NCI-H1436 (cell line): ENCODE results near the gene RBM47.

Source experiments
- DNase-seq: peaks from one replicate; lab custom pipeline; 2025; lab: John Stamatoyannopoulos, UW

The RBM47 gene

GRCh38 chr4:40623707-40624106 is 6.0 kb downstream of the RBM47 start:
- DNase-seq = no peak

- DNase-seq = no peak
These were observed 6.8 kb downstream of the RBM47 start for GRCh38 chr4:40622913-40623312.

GRCh38 chr4:40621592-40622512 is 7.8 kb downstream of the RBM47 start:
- peak; percentile 33 for DNase-seq

DNA sequence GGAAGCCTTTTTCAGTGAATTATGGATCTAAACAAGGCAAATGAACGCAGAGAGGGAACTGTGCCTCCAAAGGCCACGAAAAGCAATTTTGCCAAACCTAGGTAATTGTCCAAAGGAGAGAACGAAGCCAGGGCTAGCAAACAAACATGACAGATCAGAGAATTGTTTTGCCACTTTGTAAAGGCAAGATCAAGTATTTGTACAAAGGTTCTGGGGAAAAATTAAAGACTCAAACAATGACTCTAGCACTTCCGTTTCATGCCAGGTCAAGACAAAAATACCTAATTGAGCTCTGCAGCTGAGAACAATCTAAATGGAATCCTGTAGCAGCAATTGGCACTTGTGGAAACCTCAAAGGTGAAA is 8.5 kb downstream of the RBM47 start:
- DNase-seq = peak; percentile 47

GRCh38 chr4:40619600-40619999 is 10.1 kb downstream of the RBM47 start:
- DNase-seq = no peak

GRCh38 chr4:40617872-40618271 is 11.8 kb downstream of the RBM47 start:
- DNase-seq = no peak

- DNase-seq = no peak
These were observed 15.6 kb downstream of the RBM47 start for GRCh38 chr4:40614031-40614430.

DNA sequence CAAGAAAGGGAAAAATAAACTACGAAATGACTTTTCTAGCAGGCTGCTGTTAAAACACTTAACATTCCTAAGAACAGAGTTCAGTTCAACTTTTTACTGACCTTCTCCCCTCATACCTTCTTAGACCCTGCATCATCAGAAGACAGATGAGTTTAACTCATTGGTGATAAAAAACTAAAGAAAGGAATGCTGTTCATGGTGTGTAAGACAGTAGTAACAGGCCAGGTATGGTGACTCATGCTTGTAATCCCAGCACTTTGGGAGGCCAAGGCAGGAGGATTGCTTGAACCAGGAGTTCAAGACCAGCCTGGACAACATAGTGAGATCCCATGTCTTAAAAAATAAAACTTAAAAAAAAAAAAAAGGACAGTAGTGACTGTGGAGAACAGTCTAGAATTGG is 16.2 kb downstream of the RBM47 start:
- DNase-seq = no peak

GRCh38 chr4:40612831-40613230 is 16.8 kb downstream of the RBM47 start:
- DNase-seq = no peak

DNA sequence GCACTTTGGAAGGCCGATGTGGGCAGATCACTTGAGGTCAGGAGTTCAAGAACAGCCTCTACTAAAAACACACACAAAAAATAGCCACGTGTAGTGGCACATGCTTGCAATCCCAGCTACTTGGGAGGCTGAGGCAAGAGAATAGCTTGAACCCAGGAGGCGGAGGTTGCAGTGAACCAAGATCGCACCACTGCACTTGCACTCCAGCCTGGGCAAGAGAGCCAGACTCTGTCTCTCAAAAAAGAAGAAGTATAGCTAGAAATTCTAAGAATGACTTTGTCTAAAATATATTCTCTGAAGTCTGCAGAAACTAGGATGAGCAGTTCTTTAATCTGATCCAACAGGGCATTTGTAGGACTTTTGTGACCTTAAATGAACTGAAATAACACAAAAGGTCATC is 17.4 kb downstream of the RBM47 start:
- no peak for DNase-seq

DNA sequence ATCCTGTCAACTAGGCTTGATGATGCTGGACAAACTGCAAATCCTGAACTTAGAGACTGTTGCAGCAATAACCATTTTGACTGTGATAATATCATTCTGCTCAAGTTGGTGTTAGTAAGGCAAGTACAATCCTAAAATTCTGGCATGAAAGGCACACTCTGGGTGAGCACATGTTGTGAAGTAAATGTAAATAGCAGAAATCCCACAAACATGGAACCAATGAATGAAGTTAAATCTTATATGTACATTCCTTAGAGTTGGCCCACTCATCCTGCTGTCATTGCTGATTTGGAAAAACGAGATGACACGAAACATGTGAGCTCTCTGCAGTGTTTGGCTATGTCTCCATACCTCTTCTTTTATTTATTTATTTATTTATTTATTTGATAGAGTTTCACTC is 21.0 kb downstream of the RBM47 start:
- DNase-seq = no peak

DNA sequence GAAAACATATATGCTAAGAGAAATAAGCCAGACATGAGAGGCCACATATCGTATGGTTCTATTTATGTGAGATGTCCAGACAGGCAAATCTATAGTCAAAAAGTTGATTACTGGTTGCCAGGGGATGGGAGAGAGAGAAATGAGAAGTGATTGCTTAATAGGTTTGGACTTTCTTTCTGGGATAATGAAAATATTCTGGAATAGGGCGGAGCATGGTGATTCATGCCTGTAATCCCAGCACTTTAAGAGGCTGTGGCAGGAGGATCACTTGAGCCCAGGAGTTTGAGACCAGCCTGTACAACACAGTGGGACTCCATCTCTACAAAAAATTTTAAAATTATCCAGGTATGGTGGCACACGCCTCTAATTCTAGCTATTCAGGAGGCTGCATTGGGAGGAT is 22.4 kb downstream of the RBM47 start:
- no peak for DNase-seq

DNA sequence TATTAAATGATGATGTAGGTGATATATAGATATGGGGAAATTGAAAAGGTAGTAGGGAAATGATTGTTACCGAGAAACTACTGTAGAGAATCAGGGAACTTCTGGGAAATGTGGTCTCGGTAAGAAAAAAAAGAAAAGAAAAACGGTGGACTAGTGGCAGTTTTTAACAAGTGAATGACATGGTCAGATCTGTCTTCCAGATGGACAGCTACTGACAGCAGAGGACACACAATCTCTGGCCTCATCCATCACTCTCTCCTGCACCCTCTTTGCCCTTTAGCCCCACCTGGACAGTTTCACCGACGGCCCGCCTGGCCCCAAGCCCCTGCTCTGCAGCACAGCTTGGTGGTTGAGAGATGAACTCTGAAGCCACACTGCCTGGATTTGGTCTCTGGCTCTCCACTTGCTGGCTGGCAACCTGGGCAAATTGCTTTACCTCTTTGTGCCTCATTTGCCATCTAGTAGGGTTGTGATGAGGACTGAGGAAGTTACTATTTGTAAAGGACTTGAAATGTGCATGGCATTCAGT is 23.4 kb downstream of the RBM47 start:
- DNase-seq = no peak

DNA sequence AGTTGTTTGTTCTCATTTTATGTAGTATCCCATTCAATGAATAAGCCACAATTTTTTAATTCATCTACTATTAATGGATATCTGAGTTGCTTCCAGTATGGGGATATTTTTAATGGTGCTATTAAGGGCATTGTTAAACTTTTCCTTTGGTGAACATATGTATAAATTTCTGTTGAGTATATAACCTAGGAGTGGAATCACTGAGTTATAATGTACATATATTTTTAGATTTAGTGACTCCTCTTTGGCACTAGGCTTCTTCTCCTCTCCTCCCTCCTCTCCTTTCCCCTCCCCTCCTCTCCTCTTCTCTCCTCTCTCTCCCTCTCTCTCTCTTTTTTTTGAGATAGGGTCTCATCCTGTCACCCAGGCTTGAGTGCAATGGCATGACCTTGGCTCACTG is 26.4 kb downstream of the RBM47 start:
- no peak for DNase-seq

DNA sequence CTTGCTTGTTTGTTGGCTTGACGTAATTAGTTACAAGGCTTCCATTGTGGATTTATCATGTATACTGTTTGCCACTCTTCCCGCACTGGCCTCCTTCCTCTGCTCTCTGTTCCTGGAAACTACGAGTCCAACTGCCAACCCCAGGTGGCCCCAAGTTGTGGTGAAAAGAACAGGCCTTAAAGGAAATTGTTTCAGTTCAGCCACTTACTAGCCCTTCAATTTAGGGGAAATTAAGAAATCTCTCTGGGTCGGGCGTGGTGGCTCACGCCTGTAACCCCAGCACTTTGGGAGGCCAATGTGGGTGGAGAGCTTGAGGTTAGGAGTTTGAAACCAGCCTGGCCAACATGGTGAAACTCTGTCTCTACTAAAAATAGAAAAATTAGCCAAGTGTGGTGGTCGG is 28.0 kb downstream of the RBM47 start:
- DNase-seq = no peak

DNA sequence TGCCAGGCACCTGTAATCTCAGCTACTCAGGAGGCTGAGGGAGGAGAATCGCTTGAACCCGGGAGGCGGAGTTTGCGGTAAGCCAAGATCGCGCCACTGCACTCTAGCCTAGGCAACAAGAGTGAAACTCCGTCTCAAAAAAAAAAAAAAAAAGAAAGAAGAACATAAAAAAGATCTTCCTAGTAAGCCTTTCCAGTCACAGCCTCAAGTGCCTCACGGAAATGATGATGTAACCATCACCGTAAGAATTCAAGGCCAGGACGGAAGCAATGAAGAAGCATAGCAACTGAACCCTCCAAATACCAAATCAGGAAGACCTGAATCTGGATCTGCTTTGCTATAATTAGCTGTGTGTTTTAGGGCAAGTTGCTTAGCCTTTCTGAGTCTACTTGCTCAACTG is 28.8 kb downstream of the RBM47 start:
- no peak for DNase-seq

GRCh38 chr4:40599431-40599830 is 30.2 kb downstream of the RBM47 start:
- no peak for DNase-seq

DNA sequence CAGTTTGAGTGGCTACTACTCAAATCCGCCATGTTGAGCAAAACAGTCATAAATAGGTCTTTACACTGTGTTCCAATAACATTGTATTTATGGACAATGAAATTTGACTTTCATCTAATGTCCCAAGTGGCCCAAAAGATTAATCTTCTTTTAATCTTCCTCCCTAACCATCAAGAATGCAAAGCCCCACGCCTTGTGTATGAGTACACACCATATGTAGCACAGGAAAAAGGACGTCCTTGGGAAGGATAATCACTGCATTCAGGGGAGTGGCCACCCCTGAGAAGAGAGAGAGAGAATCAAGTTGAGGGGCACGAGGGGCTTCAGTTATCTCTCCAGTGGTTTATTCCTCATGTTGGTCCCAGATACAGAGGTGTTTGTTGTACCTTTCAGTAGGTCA is 33.1 kb downstream of the RBM47 start:
- DNase-seq = no peak

- DNase-seq = no peak
These were observed 33.7 kb downstream of the RBM47 start for GRCh38 chr4:40595981-40596380.

GRCh38 chr4:40594261-40595178 is 35.1 kb downstream of the RBM47 start:
- DNase-seq = no peak

DNA sequence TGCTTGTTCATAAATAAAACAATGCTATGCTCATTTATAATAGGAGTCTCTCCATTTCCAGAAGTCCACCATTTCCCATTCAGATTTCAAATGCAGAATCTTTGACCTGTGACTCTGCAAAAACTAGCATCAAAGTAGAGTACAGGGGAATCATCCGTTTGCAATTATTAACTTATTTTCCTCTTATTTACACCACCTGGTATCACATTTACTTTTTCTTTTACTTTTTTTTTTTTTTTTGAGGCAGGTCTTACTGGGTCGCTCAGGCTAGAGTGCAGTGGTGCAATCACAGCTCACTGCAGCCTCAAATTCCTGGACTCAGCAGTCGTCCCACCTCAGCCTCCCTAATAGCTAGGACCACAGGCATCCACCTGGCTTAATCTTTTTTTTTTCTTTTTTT is 37.6 kb downstream of the RBM47 start:
- DNase-seq = no peak

DNA sequence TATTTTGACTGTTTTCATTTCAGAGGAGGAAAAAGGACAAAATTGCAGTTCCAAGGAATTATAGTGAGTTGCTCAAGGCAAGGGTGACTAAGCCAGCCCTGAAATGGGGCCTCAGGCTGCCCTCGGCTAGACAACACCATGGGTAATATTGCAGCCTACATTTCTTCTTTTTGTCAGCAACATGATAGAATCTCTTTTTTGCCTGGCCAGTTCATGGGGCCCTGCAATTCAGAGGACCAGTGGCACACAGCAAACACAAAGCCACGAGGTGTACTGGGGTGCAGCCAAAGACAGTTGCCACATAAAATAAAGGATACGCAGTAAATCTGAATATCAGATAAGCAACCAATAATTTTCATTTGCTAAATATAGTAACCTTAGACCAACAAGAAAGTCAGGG is 41.8 kb downstream of the RBM47 start:
- no peak for DNase-seq

GRCh38 chr4:40587351-40587750 is 42.3 kb downstream of the RBM47 start:
- no peak for DNase-seq
